Measurements from ENCODE around the gene TSHZ2. TPM values are rescaled to one million over a fixed set of nuclear protein-coding genes. Genes with fewer than 3 reads are reported as not detected.

Gene TSHZ2
- total and polyA plus RNA-seq, 2 donors (not counting 3 experiments of a cell fraction or from before 2014, with no cell fraction given): not detected

GRCh38 chr20:53164072-53164471 lies 191.9 kb downstream of the TSHZ2 start:
- dilution Hi-C loops (cut with MboI; ENCODE audit: extremely low pct_ligation_motif_present, low sequenced_read_pairs): no loop called here
- POLR2A ChIA-PET: no interaction called here
- intact Hi-C loops (cut with micrococcal nuclease): no loop called here
- Histone ChIP-seq H3K9me3 (replicated peaks; ENCODE audit: control insufficient read depth, insufficient read depth, low read length) (no peaks in the 10 kb centered on the region), H3K9me1 (replicated peaks; ENCODE audit: control insufficient read depth, extremely low read depth, insufficient read depth, low read length) (no peaks in the 10 kb centered on the region), H3K27me3 (ENCODE audit: control insufficient read depth in 2 of 2, insufficient read depth in 2 of 2, low read length in 2 of 2) (no peaks in the 10 kb centered on the region), H3K4me3 (replicated peaks in 1 of 3; ENCODE audit: insufficient read depth in 1 of 3, low read depth in 1 of 3, low read length in 3 of 3) (no peak overlapping the region), H3K79me2 (ENCODE audit: control insufficient read depth, insufficient read depth, low read length) (no peaks in the 10 kb centered on the region), H3K9ac (replicated peaks; ENCODE audit: extremely low read depth, insufficient read depth, low read length) (no peak overlapping the region), H4K20me1 (replicated peaks; ENCODE audit: control insufficient read depth, extremely low read depth, insufficient read depth, low read length) (no peaks in the 10 kb centered on the region), H3K27ac (ENCODE audit: insufficient read depth, low read depth, low read length) (no peak overlapping the region), H3K4me1 (ENCODE audit: control insufficient read depth, extremely low read depth, insufficient read depth, low read length) (no peaks in the 10 kb centered on the region), H3K36me3 (ENCODE audit: control insufficient read depth in 2 of 2, extremely low read depth in 1 of 2, insufficient read depth in 2 of 2, low read length in 2 of 2) (no peaks in the 10 kb centered on the region), H3K4me2 (ENCODE audit: insufficient read depth, low read length) (no peak overlapping the region), H2AFZ (ENCODE audit: low read depth, low read length) (no peak overlapping the region)
- no peak for DNase-seq (ENCODE audit: low read depth, low spot score)
- CTCF ChIA-PET: no interaction called here
- no peak for TF ChIP-seq POLR2A (IDR thresholded peaks at IDR 0.05; ENCODE audit: low read depth, low read length)
- no peak for TF ChIP-seq MYC (IDR thresholded peaks at IDR 0.05; ENCODE audit: low read depth, low read length)
- TF ChIP-seq, protein P1, sequence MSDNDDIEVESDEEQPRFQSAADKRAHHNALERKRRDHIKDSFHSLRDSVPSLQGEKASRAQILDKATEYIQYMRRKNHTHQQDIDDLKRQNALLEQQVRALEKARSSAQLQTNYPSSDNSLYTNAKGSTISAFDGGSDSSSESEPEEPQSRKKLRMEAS (IDR thresholded peaks at IDR 0.05; ENCODE audit: insufficient read depth, insufficient read length): no peak
- TF ChIP-seq CTCF (IDR thresholded peaks at IDR 0.05; ENCODE audit: extremely low read depth in 1 of 2, insufficient read depth in 1 of 2, low read depth in 1 of 2, low read length in 2 of 2): no peak
- TF ChIP-seq POLR2AphosphoS5 (IDR thresholded peaks at IDR 0.05; ENCODE audit: insufficient read depth, low read depth, low read length): no peak
- no peak for TF ChIP-seq EZH2 (IDR thresholded peaks at IDR 0.05; ENCODE audit: borderline replicate concordance, low read depth, low read length, severe bottlenecking)
- TF ChIP-seq JUN (IDR thresholded peaks at IDR 0.05; ENCODE audit: borderline replicate concordance, insufficient read depth, insufficient read length, low read depth): no peak
- TF ChIP-seq GATA2 (IDR thresholded peaks at IDR 0.05; ENCODE audit: insufficient read depth, insufficient read length, low read depth, low read length): no peak
- TF ChIP-seq FOS (IDR thresholded peaks at IDR 0.05; ENCODE audit: borderline replicate concordance, insufficient read depth, low read length): no peak
- no TSS peak for BruUV-seq (replicated peaks)
- FAIRE-seq: no peak
